LNCaP clone FGC (cell line): ENCODE results near the gene ZNF579.
A peak's percentile ranks its signal among the peaks of the same experiment; 100 is the strongest.

Experiments
- DNase-seq: peaks from one replicate; pipeline ENCODE4 v3.0.0-alpha.2; 2011; ENCODE audit warnings: low read depth
- H3K4me3 ChIP-seq: 2 replicates; pipeline ENCODE4 v1.5.1; 2011; ENCODE audit warnings: mild to moderate bottlenecking, low read depth, low read length, control low read depth
- CTCF ChIP-seq: IDR thresholded peaks from 2 replicates; pipeline ENCODE4 v1.5.1; 2012; ENCODE audit warnings: mild to moderate bottlenecking; ENCODE audit not compliant: control insufficient read depth, insufficient read depth; ENCODE audit errors: extremely low read depth

The ZNF579 gene

GRCh38 chr19:55599842-55600661 is 19.4 kb upstream of the ZNF579 start, which contains the start of gene ZNF524:
Gene ZNF524, plus strand, starts transcription at chr19:55600288. Its CDS starts 1,825 bp downstream, at chr19:55602113.
- peak within 1 kb of the TSS; percentile 61 for H3K4me3 ChIP-seq
- peak; percentile 70 for DNase-seq
- no peak for TF ChIP-seq CTCF

- no peak for TF ChIP-seq CTCF
- peak; percentile 95 for DNase-seq
- peak within 1 kb of the TSS; percentile 61 for H3K4me3 ChIP-seq
Measured at GRCh38 chr19:55599468-55599841, 18.8 kb upstream of the ZNF579 start, which contains the start of gene FIZ1. Gene FIZ1, minus strand, starts transcription at chr19:55599517. Its CDS starts 1,652 bp downstream, at chr19:55597865.

GRCh38 chr19:55598719-55599467 is 18.2 kb upstream of the ZNF579 start:
- DNase-seq, result peak; percentile 89
- no peak for TF ChIP-seq CTCF
- peak overlapping the region; percentile 61 for H3K4me3 ChIP-seq

GRCh38 chr19:55598034-55598433 is 17.4 kb upstream of the ZNF579 start:
- no peak for TF ChIP-seq CTCF
- no peak for DNase-seq
- no peak overlapping the region for H3K4me3 ChIP-seq

GRCh38 chr19:55597501-55597921 is 16.9 kb upstream of the ZNF579 start:
- no peak overlapping the region for H3K4me3 ChIP-seq
- DNase-seq, result no peak
- TF ChIP-seq CTCF, result no peak

- DNase-seq, result no peak
- no peak for TF ChIP-seq CTCF
- H3K4me3 ChIP-seq, result no peak overlapping the region
Measured at GRCh38 chr19:55596304-55596703, 15.7 kb upstream of the ZNF579 start.
